IMR-90 (cell line): ENCODE data around the gene TAL1. TPM values are rescaled to one million over a fixed set of nuclear protein-coding genes. Genes with fewer than 3 reads are reported as not detected.
"Not testable (repeated sequence)": the region's sequence is repeated elsewhere in the genome, so short reads cannot be mapped to it uniquely, and the experiment has no call there.

Source experiments
- ATAC-seq: fragments of 200-7000 bp; cut with Tn5 transposase; 2 replicates; pipeline ENCODE4 v1.9.1; 2020; ENCODE audit warnings: low read depth, mild to moderate bottlenecking, moderate library complexity
- BruUV-seq: library from RNA; stranded (reverse); fragments of 400-500 nt; replicated peaks from 2 replicates; lab custom pipeline; 2021; lab: Mats Ljungman, UMichigan
- CTCF ChIA-PET: fragments of 300-600 bp; formaldehyde crosslinking; extraction: SDS; loops from one replicate; lab custom pipeline; 2021; ENCODE audit warnings: antibody characterized with exemption; lab: Yijun Ruan, JAX
- POLR2A ChIA-PET: fragments of 300-600 bp; sonication (Branson Sonifier 250); formaldehyde crosslinking; loops from one replicate; lab custom pipeline; 2022; ENCODE audit warnings: antibody characterized with exemption; ENCODE audit not compliant: unreplicated experiment; lab: Charles Lee
- DNase-seq: peaks from one replicate; pipeline ENCODE4 v3.0.0; 2013
- H2AFZ ChIP-seq: replicated peaks from 2 replicates; pipeline ENCODE3; 2013; ENCODE audit warnings: low read length, mild to moderate bottlenecking; ENCODE audit not compliant: poor library complexity
- H2AK5ac ChIP-seq: 2 replicates; pipeline ENCODE4 v1.6.1; 2013; ENCODE audit warnings: low read depth, low read length, inconsistent platforms
- H2AK9ac ChIP-seq: replicated peaks from 2 replicates; pipeline ENCODE3; 2013; ENCODE audit warnings: mild to moderate bottlenecking, low read depth, low read length, moderate library complexity; ENCODE audit not compliant: poor library complexity
- H2BK120ac ChIP-seq: 2 replicates; pipeline ENCODE4 v1.6.1; 2013; ENCODE audit warnings: low read depth, low read length, inconsistent platforms
- H2BK15ac ChIP-seq: 3 replicates; pipeline ENCODE4 v1.6.1; 2013; ENCODE audit warnings: low read depth, low read length, inconsistent platforms
- H2BK20ac ChIP-seq: 2 replicates; pipeline ENCODE4 v1.6.1; 2013; ENCODE audit warnings: low read depth, mild to moderate bottlenecking, inconsistent platforms, low read length, moderate library complexity
- H2BK5ac ChIP-seq: 2 replicates; pipeline ENCODE4 v1.6.1; 2013; ENCODE audit warnings: mild to moderate bottlenecking, low read depth, low read length, inconsistent platforms; ENCODE audit not compliant: poor library complexity, severe bottlenecking
- H3K14ac ChIP-seq: replicated peaks from 2 replicates; pipeline ENCODE4 v1.6.1; 2013; ENCODE audit warnings: low read depth, low read length, inconsistent platforms
- H3K18ac ChIP-seq: 2 replicates; pipeline ENCODE4 v1.6.1; 2013; ENCODE audit warnings: low read depth, low read length, control low read depth
- H3K23ac ChIP-seq: 2 replicates; pipeline ENCODE4 v1.6.1; 2013; ENCODE audit warnings: low read depth, low read length, inconsistent platforms
- H3K27ac ChIP-seq: 2 replicates; pipeline ENCODE4 v1.5.1; 2013; ENCODE audit warnings: mild to moderate bottlenecking, control low read depth, low read length; ENCODE audit not compliant: insufficient read depth
- H3K27me3 ChIP-seq: 2 replicates; pipeline ENCODE4 v1.6.1; 2013; ENCODE audit warnings: low read length; ENCODE audit not compliant: control insufficient read depth, insufficient read depth
- H3K36me3 ChIP-seq: 2 replicates; pipeline ENCODE4 v1.6.1; 2013; ENCODE audit warnings: low read length, mixed read lengths; ENCODE audit not compliant: control insufficient read depth, insufficient read depth
- H3K4ac ChIP-seq: 2 replicates; pipeline ENCODE4 v1.6.1; 2013; ENCODE audit warnings: low read depth, low read length, inconsistent platforms
- H3K4me1 ChIP-seq: 2 replicates; pipeline ENCODE4 v1.6.1; 2013; ENCODE audit warnings: low read length, mixed read lengths; ENCODE audit not compliant: control insufficient read depth, insufficient read depth
- H3K4me2 ChIP-seq: 2 replicates; pipeline ENCODE4 v1.6.1; 2013; ENCODE audit warnings: low read depth, mild to moderate bottlenecking, control low read depth, low read length, moderate library complexity
- H3K4me3 ChIP-seq: 2 replicates; pipeline ENCODE4 v1.5.1; 2013; ENCODE audit warnings: low read depth, mild to moderate bottlenecking, control low read depth, low read length, moderate library complexity; ENCODE audit not compliant: insufficient read depth
- H3K56ac ChIP-seq: 2 replicates; pipeline ENCODE4 v1.6.1; 2013; ENCODE audit warnings: low read length, inconsistent platforms; ENCODE audit not compliant: insufficient read depth; ENCODE audit errors: extremely low read depth
- H3K79me1 ChIP-seq, 2 experiments: 2 replicates each; pipeline ENCODE4 v1.6.1; 2013; ENCODE audit warnings: low read length in 2 of 2, inconsistent platforms in 1 of 2, low read depth in 1 of 2
- H3K9ac ChIP-seq: 2 replicates; pipeline ENCODE4 v1.6.1; 2013; ENCODE audit warnings: low read depth, low read length, control low read depth
- H3K9me1 ChIP-seq: 2 replicates; pipeline ENCODE4 v1.6.1; 2013; ENCODE audit warnings: low read length, inconsistent platforms; ENCODE audit not compliant: insufficient read depth
- H3K9me3 ChIP-seq: 2 replicates; pipeline ENCODE4 v1.6.1; 2013; ENCODE audit warnings: low read length; ENCODE audit not compliant: control insufficient read depth, insufficient read depth
- H4K20me1 ChIP-seq: 2 replicates; pipeline ENCODE4 v1.6.1; 2013; ENCODE audit warnings: low read length, inconsistent platforms; ENCODE audit not compliant: insufficient read depth
- H4K5ac ChIP-seq: 2 replicates; pipeline ENCODE4 v1.6.1; 2013; ENCODE audit warnings: mild to moderate bottlenecking, low read depth, low read length, control low read depth
- H4K8ac ChIP-seq, 2 experiments: 2 replicates each; pipeline ENCODE4 v1.6.1; 2013; ENCODE audit warnings: low read depth in 2 of 2, low read length in 2 of 2, control low read depth in 1 of 2, inconsistent platforms in 1 of 2
- H4K91ac ChIP-seq: 2 replicates; pipeline ENCODE4 v1.6.1; 2013; ENCODE audit warnings: low read depth, low read length, inconsistent platforms; ENCODE audit not compliant: insufficient read depth
- BHLHE40 ChIP-seq: fragments of 150-350 bp; IDR thresholded peaks from 2 replicates; pipeline ENCODE4 v1.6.1; 2016; ENCODE audit warnings: mild to moderate bottlenecking, low read depth, low read length
- MXI1 ChIP-seq: IDR thresholded peaks from 2 replicates; pipeline ENCODE4 v1.6.1; 2012; ENCODE audit warnings: low read depth, mild to moderate bottlenecking, low read length, moderate library complexity, borderline replicate concordance
- RAD21 ChIP-seq: IDR thresholded peaks from 2 replicates; pipeline ENCODE4 v1.6.1; 2012; ENCODE audit warnings: low read length, improper control_type of control experiment
- RCOR1 ChIP-seq: IDR thresholded peaks from 2 replicates; pipeline ENCODE4 v1.6.1; 2012; ENCODE audit warnings: mild to moderate bottlenecking, low read length, improper control_type of control experiment; ENCODE audit not compliant: insufficient replicate concordance
- SMC3 ChIP-seq: fragments of 150-350 bp; IDR thresholded peaks from 2 replicates; pipeline ENCODE4 v1.6.1; 2016; ENCODE audit warnings: low read depth, mild to moderate bottlenecking, antibody characterized with exemption, low read length, moderate library complexity
- WGBS, 2 experiments: methylation state at CpG; one replicate each; pipeline versions ENCODE4 v1.1.5 to v1.1.7; 2013; ENCODE audit warnings: missing lambda C conversion rate in 2 of 2; ENCODE audit not compliant: insufficient read length in 1 of 2; ENCODE audit errors: extremely low coverage in 2 of 2; 5-methylcytosine and 5-hydroxymethylcytosine counted together
- dilution Hi-C: fragments of 300-500 bp; cut with HindIII; formaldehyde crosslinking; loops from one replicate; pipeline ENCODE4 v1.14.3; 2018; ENCODE audit warnings: low sequenced_read_pairs; ENCODE audit not compliant: unreplicated experiment
- in situ Hi-C: fragments of 300-500 bp; cut with MboI; formaldehyde crosslinking; loops from 3 replicates; pipeline ENCODE4 v1.14.3; 2019; ENCODE audit warnings: low sequenced_read_pairs, inconsistent platforms, mixed read lengths
- intact Hi-C: fragments of 100-400 bp; cut with micrococcal nuclease; formaldehyde crosslinking; loops from 2 replicates; pipeline ENCODE4 v1.10.0; 2022
- polyA plus RNA-seq, 3 experiments: library from polyadenylated mRNA; depleted of rRNA; stranded (reverse); fragments of >200 nt; gene quantifications; 2 replicates each; pipeline ENCODE4 v1.2.3, GENCODE V29; 2012; ENCODE audit warnings: low replicate concordance in 1 of 3
- total RNA-seq: library from RNA; depleted of rRNA; stranded (reverse); fragments of >200 nt; gene quantifications from 2 replicates; pipeline ENCODE4 v1.2.3, GENCODE V29; 2012

The TAL1 gene
- total and polyA plus RNA-seq, 2 of the 4 experiments (the other 2 are of a cell fraction) = not detected

- Histone ChIP-seq H2BK5ac (no peak overlapping the region), H3K9ac (no peak overlapping the region), H3K9me3 (no peaks in the 10 kb centered on the region), H3K27ac (no peak overlapping the region), H2BK15ac (no peak overlapping the region), H4K91ac (no peak overlapping the region), H3K36me3 (no peaks in the 10 kb centered on the region), H4K5ac (no peak overlapping the region), H3K4me1 (peaks cover 2% of the 10 kb centered on the region; the same call in 1 of the 2 replicates), H3K14ac (no peak overlapping the region), H3K18ac (no peak overlapping the region), H3K4me3 (no peak overlapping the region), H3K27me3 (peaks cover 19% of the 10 kb centered on the region), H3K23ac (no peak overlapping the region), H3K56ac (no peak overlapping the region), H2AK5ac (no peak overlapping the region), H3K4me2 (no peak overlapping the region), H2AK9ac (no peak overlapping the region), H3K79me1 (no peaks in the 10 kb centered on the region), H3K4ac (no peak overlapping the region), H4K8ac (no peak overlapping the region), H2AFZ (no peak overlapping the region), H4K20me1 (no peaks in the 10 kb centered on the region), H2BK20ac (no peak overlapping the region), H3K9me1 (no peaks in the 10 kb centered on the region), H2BK120ac (no peak overlapping the region)
- ATAC-seq (no peak), DNase-seq (no peak)
- 33% methylated on average over 1 of the region's 3 CpGs; no CpG with 5 or more reads in 1 of the 2 experiments for WGBS, 2 experiments
- dilution Hi-C loops = no loop called here
- intact Hi-C loops = no loop called here
- TF ChIP-seq MXI1 (no peak), SMC3 (no peak), RAD21 (no peak), RCOR1 (no peak), BHLHE40 (no peak)
- in situ Hi-C loops = no loop called here
- ChIA-PET POLR2A (no interaction called here), CTCF (interaction anchor here (0.6 kb wide), 1 partner anchor 20 kb away, joined by 3 read pairs; no protein-coding TSS in a partner anchor)
- BruUV-seq = no TSS peak
These were observed 35.4 kb downstream of the TAL1 start for GRCh38 chr1:47196622-47197021.

- intact Hi-C loops, H2AFZ ChIP-seq, H2BK15ac ChIP-seq, H3K79me1 ChIP-seq, H3K9me1 ChIP-seq, POLR2A ChIA-PET, H3K18ac ChIP-seq, H3K4ac ChIP-seq, H3K9me3 ChIP-seq, H4K5ac ChIP-seq, H4K91ac ChIP-seq, H4K20me1 ChIP-seq, H2AK9ac ChIP-seq, H3K9ac ChIP-seq, in situ Hi-C loops, H3K14ac ChIP-seq, H3K23ac ChIP-seq, DNase-seq, H4K8ac ChIP-seq, CTCF ChIA-PET, H3K56ac ChIP-seq, BruUV-seq, ATAC-seq, H3K4me3 ChIP-seq, H3K27ac ChIP-seq, H2BK20ac ChIP-seq, H2BK5ac ChIP-seq, dilution Hi-C loops, H3K4me2 ChIP-seq, H3K4me1 ChIP-seq, H3K36me3 ChIP-seq, H2AK5ac ChIP-seq, H2BK120ac ChIP-seq: not testable (repeated sequence)
- H3K27me3 ChIP-seq = peaks cover 19% of the 10 kb centered on the region
- no CpG with 5 or more reads among the region's 9 CpGs for WGBS, 2 experiments
These were observed 36.0 kb downstream of the TAL1 start for GRCh38 chr1:47195981-47196380.
